ENCODE results near the gene TBC1D22A.

DNA sequence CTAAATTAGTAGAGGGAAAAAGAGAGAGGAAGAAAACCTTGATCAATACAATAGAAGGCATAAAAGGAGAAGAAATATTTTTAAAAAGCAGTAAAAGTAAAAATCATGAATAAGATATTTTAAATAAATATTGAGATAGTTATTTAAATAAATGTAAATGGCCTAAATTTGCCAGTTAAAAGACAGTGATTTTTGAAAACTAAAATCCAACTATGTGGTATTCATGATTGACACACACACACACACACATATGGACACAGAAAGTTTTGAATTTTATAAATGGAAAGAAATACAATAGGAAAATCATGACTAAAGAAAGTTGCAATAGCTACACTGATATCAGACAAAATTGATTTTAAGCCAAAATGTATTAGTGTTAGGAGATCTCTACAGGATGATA lies 313.1 kb downstream of the TBC1D22A start:
- TF ChIP-seq, protein P1, sequence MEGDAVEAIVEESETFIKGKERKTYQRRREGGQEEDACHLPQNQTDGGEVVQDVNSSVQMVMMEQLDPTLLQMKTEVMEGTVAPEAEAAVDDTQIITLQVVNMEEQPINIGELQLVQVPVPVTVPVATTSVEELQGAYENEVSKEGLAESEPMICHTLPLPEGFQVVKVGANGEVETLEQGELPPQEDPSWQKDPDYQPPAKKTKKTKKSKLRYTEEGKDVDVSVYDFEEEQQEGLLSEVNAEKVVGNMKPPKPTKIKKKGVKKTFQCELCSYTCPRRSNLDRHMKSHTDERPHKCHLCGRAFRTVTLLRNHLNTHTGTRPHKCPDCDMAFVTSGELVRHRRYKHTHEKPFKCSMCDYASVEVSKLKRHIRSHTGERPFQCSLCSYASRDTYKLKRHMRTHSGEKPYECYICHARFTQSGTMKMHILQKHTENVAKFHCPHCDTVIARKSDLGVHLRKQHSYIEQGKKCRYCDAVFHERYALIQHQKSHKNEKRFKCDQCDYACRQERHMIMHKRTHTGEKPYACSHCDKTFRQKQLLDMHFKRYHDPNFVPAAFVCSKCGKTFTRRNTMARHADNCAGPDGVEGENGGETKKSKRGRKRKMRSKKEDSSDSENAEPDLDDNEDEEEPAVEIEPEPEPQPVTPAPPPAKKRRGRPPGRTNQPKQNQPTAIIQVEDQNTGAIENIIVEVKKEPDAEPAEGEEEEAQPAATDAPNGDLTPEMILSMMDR (IDR thresholded peaks at IDR 0.05): no peak
- TF ChIP-seq POLR2A (IDR thresholded peaks at IDR 0.05): no peak

Data from Peyer's patch (tissue), 4 donors.